GM19468 (cell line): ENCODE data around the gene RRP1.

Source experiments
- ATAC-seq: cut with Tn5 transposase; IDR thresholded peaks from one replicate; pipeline ENCODE4 v1.9.1; 2021; ENCODE audit warnings: mild to moderate bottlenecking, moderate library complexity, moderate number of reproducible peaks; ENCODE audit not compliant: unreplicated experiment; ENCODE audit errors: extremely low read depth

RRP1 gene

GRCh38 chr21:43797925-43798715 is 8.7 kb downstream of the RRP1 start:
- no peak for ATAC-seq

- ATAC-seq = no peak
These were observed 10.0 kb downstream of the RRP1 start for GRCh38 chr21:43799301-43799840.

- no peak for ATAC-seq
These were observed 10.7 kb downstream of the RRP1 start for GRCh38 chr21:43800124-43800523.

GRCh38 chr21:43800566-43800965 is 11.2 kb downstream of the RRP1 start:
- ATAC-seq = no peak

GRCh38 chr21:43801006-43801783 is 11.8 kb downstream of the RRP1 start:
- no peak for ATAC-seq

- no peak for ATAC-seq
These were observed 13.4 kb downstream of the RRP1 start for GRCh38 chr21:43802713-43803313.

GRCh38 chr21:43803558-43804300 is 14.4 kb downstream of the RRP1 start:
- ATAC-seq = no peak

GRCh38 chr21:43805275-43805800 is 16.0 kb downstream of the RRP1 start:
- peak; percentile 42 for ATAC-seq

GRCh38 chr21:43806017-43806710 is 16.8 kb downstream of the RRP1 start:
- ATAC-seq = no peak

GRCh38 chr21:43808367-43808766 is 19.0 kb downstream of the RRP1 start:
- ATAC-seq = no peak

- ATAC-seq = no peak
These were observed 19.5 kb downstream of the RRP1 start for GRCh38 chr21:43808832-43809251.

- no peak for ATAC-seq
These were observed 20.0 kb downstream of the RRP1 start for GRCh38 chr21:43809346-43809799.

- no peak for ATAC-seq
These were observed 20.6 kb downstream of the RRP1 start for GRCh38 chr21:43809853-43810504.

- no peak for ATAC-seq
These were observed 21.3 kb downstream of the RRP1 start for GRCh38 chr21:43810505-43811261.

- no peak for ATAC-seq
These were observed 22.1 kb downstream of the RRP1 start for GRCh38 chr21:43811262-43812105.

- ATAC-seq = no peak
These were observed 22.9 kb downstream of the RRP1 start for GRCh38 chr21:43812139-43812821.
